Measurements from ENCODE around the gene WDR5.
A peak's percentile ranks its signal among the peaks of the same experiment; 100 is the strongest.

WDR5 gene

DNA sequence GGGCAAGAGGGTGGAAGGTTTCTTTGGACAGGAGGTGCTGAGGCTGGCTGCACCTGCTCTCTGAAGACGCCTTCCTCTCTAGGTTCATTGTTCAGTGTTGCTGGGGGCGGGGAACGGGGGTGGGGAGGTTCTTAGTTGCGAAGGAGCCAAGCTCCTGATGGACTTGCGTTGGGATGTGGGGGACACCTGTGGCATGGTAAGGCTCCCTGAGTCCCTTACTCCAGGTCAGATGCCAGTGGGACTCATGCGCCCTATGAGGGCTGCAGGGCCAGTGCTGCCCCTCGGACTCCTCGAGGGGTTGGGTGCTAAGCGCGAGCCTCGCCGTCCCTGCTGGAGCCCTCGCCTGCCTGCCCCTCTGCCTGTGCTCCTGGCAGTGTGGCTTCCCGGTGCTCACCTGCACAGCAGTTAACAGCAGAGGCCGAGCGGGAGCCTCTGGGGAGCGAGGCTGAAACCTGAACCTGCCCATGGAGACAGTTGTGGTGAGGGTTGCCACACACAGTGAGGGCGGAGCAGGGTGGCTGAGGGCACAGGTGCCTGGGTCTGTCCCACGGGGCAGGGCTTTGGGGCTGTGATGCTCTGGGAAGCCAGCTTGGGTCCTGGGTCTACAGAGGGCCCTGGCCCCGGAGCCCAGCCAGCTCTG, 23.0 kb downstream of the WDR5 start:
- no peak for DNase-seq (ENCODE audit: low spot score)

DNA sequence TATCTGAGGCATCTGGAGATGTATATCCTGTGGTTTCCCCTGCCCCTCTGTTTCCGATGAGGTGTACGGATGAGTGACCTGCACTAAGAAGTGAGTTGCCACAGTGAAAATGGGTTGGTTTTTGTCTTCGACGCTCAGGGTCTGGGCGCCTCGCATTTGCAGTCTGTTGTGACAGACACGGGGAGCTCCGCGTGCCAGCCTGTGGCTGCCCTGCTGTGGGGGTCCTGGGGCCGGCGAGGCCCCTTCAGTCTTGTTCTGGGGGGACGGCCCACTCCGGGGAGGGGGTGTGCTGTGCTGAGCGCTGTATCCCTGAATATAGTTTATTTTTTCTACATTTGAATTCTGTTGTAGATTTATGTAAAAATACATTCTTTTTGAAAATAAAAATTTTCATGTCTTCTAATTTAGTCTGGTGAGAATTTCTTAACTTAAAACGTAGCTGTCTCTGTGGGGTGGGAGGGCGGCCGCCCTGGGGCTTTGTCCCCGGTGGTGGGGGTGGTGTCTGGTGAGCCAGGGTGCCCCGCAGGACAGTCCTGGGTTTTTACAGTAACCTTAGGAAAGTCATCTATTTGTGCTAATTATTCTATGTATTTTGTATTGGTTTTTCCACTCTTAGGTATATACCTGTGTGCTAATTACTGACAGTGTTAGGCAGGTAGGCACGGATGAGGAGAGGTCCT, 23.8 kb downstream of the WDR5 start:
- DNase-seq (ENCODE audit: low spot score): no peak

- no peak for DNase-seq (ENCODE audit: low spot score)
These were observed 25.8 kb downstream of the WDR5 start for GRCh38 chr9:134161647-134162046.

DNA sequence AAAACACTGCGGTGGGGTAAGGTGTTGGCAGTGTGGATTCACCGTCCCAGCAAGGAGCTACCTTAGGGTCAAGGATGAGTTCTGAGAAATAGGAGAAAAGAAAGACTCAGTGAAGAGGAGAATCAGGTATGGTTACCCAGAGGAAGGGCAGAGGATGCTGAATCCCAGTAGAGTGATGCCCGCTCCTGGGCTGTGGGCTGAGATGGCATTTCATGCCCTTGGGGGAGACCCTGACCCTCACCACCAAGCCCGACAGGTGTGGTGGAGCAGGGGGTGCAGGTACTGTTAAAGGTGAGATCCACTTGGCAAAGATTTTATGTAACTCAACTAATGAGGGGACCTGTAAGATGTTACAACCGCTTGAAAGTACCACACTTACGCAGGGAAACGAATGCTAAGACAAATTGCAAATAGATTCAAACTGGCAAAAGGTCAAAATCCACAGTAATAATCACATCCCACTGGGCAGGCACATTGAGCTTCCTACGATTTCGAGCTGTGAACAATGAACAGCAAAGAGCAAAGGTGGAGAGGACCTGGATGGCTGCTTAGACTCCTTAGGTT, 26.4 kb downstream of the WDR5 start:
- DNase-seq (ENCODE audit: low spot score): no peak

- DNase-seq (ENCODE audit: low spot score): no peak
These were observed 27.1 kb downstream of the WDR5 start for GRCh38 chr9:134162926-134163370.

- peak; percentile 43 for DNase-seq (ENCODE audit: low spot score)
These were observed 27.7 kb downstream of the WDR5 start for GRCh38 chr9:134163371-134164196.

- no peak for DNase-seq (ENCODE audit: low spot score)
These were observed 29.0 kb downstream of the WDR5 start for GRCh38 chr9:134164879-134165278.

- DNase-seq (ENCODE audit: low spot score): no peak
These were observed 29.8 kb downstream of the WDR5 start for GRCh38 chr9:134165357-134166315.

- DNase-seq (ENCODE audit: low spot score): no peak
These were observed 30.5 kb downstream of the WDR5 start for GRCh38 chr9:134166374-134166773.

GRCh38 chr9:134167530-134167931, 31.6 kb downstream of the WDR5 start:
- DNase-seq (ENCODE audit: low spot score): peak; percentile 58

- no peak for DNase-seq (ENCODE audit: low spot score)
These were observed 33.1 kb downstream of the WDR5 start for GRCh38 chr9:134168757-134169550.

GRCh38 chr9:134169724-134170401, 34.0 kb downstream of the WDR5 start:
- no peak for DNase-seq (ENCODE audit: low spot score)

DNA sequence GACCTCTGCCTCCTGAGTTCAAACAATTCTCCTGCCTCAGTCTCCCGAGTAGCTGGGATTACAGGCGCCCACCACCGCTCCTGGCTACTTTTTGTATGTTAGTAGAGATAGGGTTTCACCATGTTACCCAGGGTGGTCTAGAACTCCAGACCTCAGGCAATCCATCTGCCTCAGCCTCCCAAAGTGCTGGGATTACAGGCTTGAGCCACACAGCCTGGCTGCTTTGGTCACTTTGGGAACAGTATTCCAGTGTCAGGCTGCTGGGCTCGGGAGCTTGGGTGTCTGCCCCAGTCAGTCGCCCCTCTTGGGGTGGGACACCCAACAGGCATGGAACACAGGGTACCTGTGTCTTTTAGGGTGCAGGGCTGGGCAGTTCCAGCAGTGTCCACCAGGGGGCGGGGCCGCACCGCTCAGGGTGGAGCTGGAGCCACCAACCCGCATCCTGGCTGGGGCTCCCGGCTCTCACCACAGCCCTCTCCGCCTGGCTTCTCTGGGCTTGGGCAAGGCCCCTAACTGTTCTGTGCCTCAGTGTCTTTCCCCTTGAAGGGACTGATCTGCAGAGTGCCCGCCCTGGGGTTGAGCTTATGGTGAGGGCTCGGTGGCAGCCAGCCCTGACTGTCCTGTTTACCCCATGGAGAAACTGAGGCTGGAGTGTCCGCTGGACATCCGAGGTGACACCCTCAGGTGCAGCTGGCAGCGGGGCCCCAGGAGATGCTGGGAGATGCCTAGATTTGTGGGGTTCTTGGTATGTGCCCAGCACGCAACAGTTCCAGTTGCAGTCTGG, 34.8 kb downstream of the WDR5 start:
- DNase-seq (ENCODE audit: low spot score): no peak

- DNase-seq (ENCODE audit: low spot score): peak; percentile 78
These were observed 35.7 kb downstream of the WDR5 start for GRCh38 chr9:134171316-134172197.

- DNase-seq (ENCODE audit: low spot score): no peak
These were observed 36.6 kb downstream of the WDR5 start for GRCh38 chr9:134172198-134173126.

GRCh38 chr9:134173127-134174072, 37.5 kb downstream of the WDR5 start:
- no peak for DNase-seq (ENCODE audit: low spot score)
